ENCODE data around the gene ZNF205. TPM values are rescaled to one million over a fixed set of nuclear protein-coding genes. Genes with fewer than 3 reads are reported as not detected.
"Not testable (repeated sequence)": the region's sequence is repeated elsewhere in the genome, so short reads cannot be mapped to it uniquely, and the experiment has no call there.

Gene ZNF205
- polyA plus RNA-seq, 2 donors: 8.4 to 18.0 TPM

GRCh38 chr16:3072148-3072547 lies 40.2 kb upstream of the ZNF205 start:
- H3K36me3 ChIP-seq (ENCODE audit: control insufficient read depth in 2 of 2, insufficient read depth in 2 of 2, low read length in 1 of 2); H3K27me3 ChIP-seq (ENCODE audit: control insufficient read depth in 1 of 2, insufficient read depth in 2 of 2, low read length in 2 of 2); H3K27ac ChIP-seq (ENCODE audit: low read depth in 2 of 2, low read length in 1 of 2); H3K4me3 ChIP-seq (ENCODE audit: low read depth in 1 of 2, low read length in 2 of 2); H3K9me3 ChIP-seq (ENCODE audit: control insufficient read depth in 2 of 2, insufficient read depth in 1 of 2, low read depth in 1 of 2, low read length in 1 of 2); H3K4me1 ChIP-seq (ENCODE audit: control insufficient read depth in 2 of 2, insufficient read depth in 2 of 2, low read length in 1 of 2): not testable (repeated sequence)
- 33 to 60% methylated on average over 3 of the region's 4 CpGs for WGBS, 2 donors

- not testable (repeated sequence) for H3K4me3 ChIP-seq (ENCODE audit: low read depth in 1 of 2, low read length in 2 of 2); H3K9me3 ChIP-seq (ENCODE audit: control insufficient read depth in 2 of 2, insufficient read depth in 1 of 2, low read depth in 1 of 2, low read length in 1 of 2); H3K4me1 ChIP-seq (ENCODE audit: control insufficient read depth in 2 of 2, insufficient read depth in 2 of 2, low read length in 1 of 2); H3K36me3 ChIP-seq (ENCODE audit: control insufficient read depth in 2 of 2, insufficient read depth in 2 of 2, low read length in 1 of 2); H3K27ac ChIP-seq (ENCODE audit: low read depth in 2 of 2, low read length in 1 of 2); H3K27me3 ChIP-seq (ENCODE audit: control insufficient read depth in 1 of 2, insufficient read depth in 2 of 2, low read length in 2 of 2)
- WGBS, 2 donors: 57 to 70% methylated on average over 8 to 15 of the region's 18 CpGs
Observed at GRCh38 chr16:3072576-3073263, 39.7 kb upstream of the ZNF205 start.

- Histone ChIP-seq H3K27ac (ENCODE audit: low read depth in 2 of 2, low read length in 1 of 2) (no peak overlapping the region), H3K36me3 (ENCODE audit: control insufficient read depth in 2 of 2, insufficient read depth in 2 of 2, low read length in 1 of 2) (no peaks in the 10 kb centered on the region), H3K9me3 (ENCODE audit: control insufficient read depth in 2 of 2, insufficient read depth in 1 of 2, low read depth in 1 of 2, low read length in 1 of 2) (peaks cover 0 to 3% of the 10 kb centered on the region in 2 donors), H3K27me3 (ENCODE audit: control insufficient read depth in 1 of 2, insufficient read depth in 2 of 2, low read length in 2 of 2) (no peaks in the 10 kb centered on the region), H3K4me3 (ENCODE audit: low read depth in 1 of 2, low read length in 2 of 2) (no peak overlapping the region), H3K4me1 (ENCODE audit: control insufficient read depth in 2 of 2, insufficient read depth in 2 of 2, low read length in 1 of 2) (peaks cover under 1 to 8% of the 10 kb centered on the region in 2 donors)
- WGBS, 2 donors: 89 to 90% methylated on average over 7 of the region's 7 CpGs
Observed at GRCh38 chr16:3073448-3073847, 38.9 kb upstream of the ZNF205 start.

GRCh38 chr16:3074860-3075522 lies 37.4 kb upstream of the ZNF205 start:
- Histone ChIP-seq H3K36me3 (ENCODE audit: control insufficient read depth in 2 of 2, insufficient read depth in 2 of 2, low read length in 1 of 2) (no peaks in the 10 kb centered on the region), H3K4me3 (ENCODE audit: low read depth in 1 of 2, low read length in 2 of 2) (no peak overlapping the region), H3K9me3 (ENCODE audit: control insufficient read depth in 2 of 2, insufficient read depth in 1 of 2, low read depth in 1 of 2, low read length in 1 of 2) (peaks cover 0 to 3% of the 10 kb centered on the region in 2 donors), H3K27me3 (ENCODE audit: control insufficient read depth in 1 of 2, insufficient read depth in 2 of 2, low read length in 2 of 2) (no peaks in the 10 kb centered on the region), H3K27ac (ENCODE audit: low read depth in 2 of 2, low read length in 1 of 2) (peak overlapping the region in 1 of 2 donors; percentile 42), H3K4me1 (ENCODE audit: control insufficient read depth in 2 of 2, insufficient read depth in 2 of 2, low read length in 1 of 2) (peaks cover 0 to 7% of the 10 kb centered on the region in 2 donors)
- WGBS, 2 donors: 56% methylated on average over 9 of the region's 9 CpGs

- Histone ChIP-seq H3K27me3 (ENCODE audit: control insufficient read depth in 1 of 2, insufficient read depth in 2 of 2, low read length in 2 of 2) (no peaks in the 10 kb centered on the region), H3K4me1 (ENCODE audit: control insufficient read depth in 2 of 2, insufficient read depth in 2 of 2, low read length in 1 of 2) (peaks cover 0 to 7% of the 10 kb centered on the region in 2 donors), H3K9me3 (ENCODE audit: control insufficient read depth in 2 of 2, insufficient read depth in 1 of 2, low read depth in 1 of 2, low read length in 1 of 2) (peaks cover 0 to 3% of the 10 kb centered on the region in 2 donors), H3K4me3 (ENCODE audit: low read depth in 1 of 2, low read length in 2 of 2) (no peak overlapping the region), H3K36me3 (ENCODE audit: control insufficient read depth in 2 of 2, insufficient read depth in 2 of 2, low read length in 1 of 2) (no peaks in the 10 kb centered on the region), H3K27ac (ENCODE audit: low read depth in 2 of 2, low read length in 1 of 2) (peak overlapping the region; percentile 5 to 42)
- 44 to 59% methylated on average over 10 of the region's 10 CpGs for WGBS, 2 donors
Observed at GRCh38 chr16:3075523-3075915, 36.9 kb upstream of the ZNF205 start.

GRCh38 chr16:3075946-3076345 lies 36.4 kb upstream of the ZNF205 start:
- not testable (repeated sequence) for H3K9me3 ChIP-seq (ENCODE audit: control insufficient read depth in 2 of 2, insufficient read depth in 1 of 2, low read depth in 1 of 2, low read length in 1 of 2); H3K4me1 ChIP-seq (ENCODE audit: control insufficient read depth in 2 of 2, insufficient read depth in 2 of 2, low read length in 1 of 2); H3K27me3 ChIP-seq (ENCODE audit: control insufficient read depth in 1 of 2, insufficient read depth in 2 of 2, low read length in 2 of 2); H3K4me3 ChIP-seq (ENCODE audit: low read depth in 1 of 2, low read length in 2 of 2); H3K36me3 ChIP-seq (ENCODE audit: control insufficient read depth in 2 of 2, insufficient read depth in 2 of 2, low read length in 1 of 2)
- 91 to 93% methylated on average over 4 to 6 of the region's 6 CpGs for WGBS, 2 donors
- peak overlapping the region; percentile 16 to 42 for H3K27ac ChIP-seq (ENCODE audit: low read depth in 2 of 2, low read length in 1 of 2)

GRCh38 chr16:3076577-3076976 lies 35.8 kb upstream of the ZNF205 start:
- H3K27ac ChIP-seq (ENCODE audit: low read depth in 2 of 2, low read length in 1 of 2): peak overlapping the region in 1 of 2 donors; percentile 19

GRCh38 chr16:3080024-3080423 lies 32.4 kb upstream of the ZNF205 start:
- WGBS, 2 donors: 57 to 71% methylated on average over 17 of the region's 17 CpGs
- H3K4me1 ChIP-seq (ENCODE audit: control insufficient read depth in 2 of 2, insufficient read depth in 2 of 2, low read length in 1 of 2): no peaks in the 10 kb centered on the region

More at GRCh38 chr16:3076577-3076976, 35.8 kb upstream of the ZNF205 start:
- H3K27me3 ChIP-seq (ENCODE audit: control insufficient read depth in 1 of 2, insufficient read depth in 2 of 2, low read length in 2 of 2): no peaks in the 10 kb centered on the region
- peaks cover 0 to 3% of the 10 kb centered on the region in 2 donors for H3K9me3 ChIP-seq (ENCODE audit: control insufficient read depth in 2 of 2, insufficient read depth in 1 of 2, low read depth in 1 of 2, low read length in 1 of 2)
- H3K36me3 ChIP-seq (ENCODE audit: control insufficient read depth in 2 of 2, insufficient read depth in 2 of 2, low read length in 1 of 2): no peaks in the 10 kb centered on the region
- no peak overlapping the region for H3K4me3 ChIP-seq (ENCODE audit: low read depth in 1 of 2, low read length in 2 of 2)
- peaks cover 0 to 7% of the 10 kb centered on the region in 2 donors for H3K4me1 ChIP-seq (ENCODE audit: control insufficient read depth in 2 of 2, insufficient read depth in 2 of 2, low read length in 1 of 2)
- WGBS, 2 donors: 59 to 62% methylated on average over 6 of the region's 6 CpGs

GRCh38 chr16:3081957-3082356 lies 30.4 kb upstream of the ZNF205 start:
- H3K36me3 ChIP-seq (ENCODE audit: control insufficient read depth in 2 of 2, insufficient read depth in 2 of 2, low read length in 1 of 2); H3K9me3 ChIP-seq (ENCODE audit: control insufficient read depth in 2 of 2, insufficient read depth in 1 of 2, low read depth in 1 of 2, low read length in 1 of 2); H3K27me3 ChIP-seq (ENCODE audit: control insufficient read depth in 1 of 2, insufficient read depth in 2 of 2, low read length in 2 of 2); H3K4me3 ChIP-seq (ENCODE audit: low read depth in 1 of 2, low read length in 2 of 2); H3K27ac ChIP-seq (ENCODE audit: low read depth in 2 of 2, low read length in 1 of 2); H3K4me1 ChIP-seq (ENCODE audit: control insufficient read depth in 2 of 2, insufficient read depth in 2 of 2, low read length in 1 of 2): not testable (repeated sequence)
- 77 to 89% methylated on average over 13 of the region's 13 CpGs for WGBS, 2 donors

More at GRCh38 chr16:3080024-3080423, 32.4 kb upstream of the ZNF205 start:
- no peaks in the 10 kb centered on the region for H3K36me3 ChIP-seq (ENCODE audit: control insufficient read depth in 2 of 2, insufficient read depth in 2 of 2, low read length in 1 of 2)
- no peak overlapping the region for H3K4me3 ChIP-seq (ENCODE audit: low read depth in 1 of 2, low read length in 2 of 2)
- no peaks in the 10 kb centered on the region for H3K9me3 ChIP-seq (ENCODE audit: control insufficient read depth in 2 of 2, insufficient read depth in 1 of 2, low read depth in 1 of 2, low read length in 1 of 2)
- no peaks in the 10 kb centered on the region for H3K27me3 ChIP-seq (ENCODE audit: control insufficient read depth in 1 of 2, insufficient read depth in 2 of 2, low read length in 2 of 2)
- H3K27ac ChIP-seq (ENCODE audit: low read depth in 2 of 2, low read length in 1 of 2): no peak overlapping the region

- WGBS, 2 donors: 89 to 94% methylated on average over 8 of the region's 8 CpGs
- not testable (repeated sequence) for H3K36me3 ChIP-seq (ENCODE audit: control insufficient read depth in 2 of 2, insufficient read depth in 2 of 2, low read length in 1 of 2); H3K27ac ChIP-seq (ENCODE audit: low read depth in 2 of 2, low read length in 1 of 2); H3K9me3 ChIP-seq (ENCODE audit: control insufficient read depth in 2 of 2, insufficient read depth in 1 of 2, low read depth in 1 of 2, low read length in 1 of 2); H3K27me3 ChIP-seq (ENCODE audit: control insufficient read depth in 1 of 2, insufficient read depth in 2 of 2, low read length in 2 of 2); H3K4me1 ChIP-seq (ENCODE audit: control insufficient read depth in 2 of 2, insufficient read depth in 2 of 2, low read length in 1 of 2); H3K4me3 ChIP-seq (ENCODE audit: low read depth in 1 of 2, low read length in 2 of 2)
Observed at GRCh38 chr16:3083408-3083807, 29.0 kb upstream of the ZNF205 start.

Data from esophagus (tissue), 2 donors.